ENCODE results near the gene PTGFRN. TPM values are rescaled to one million over a fixed set of nuclear protein-coding genes. Genes with fewer than 3 reads are reported as not detected.
A peak's percentile ranks its signal among the peaks of the same experiment; 100 is the strongest.

The PTGFRN gene
- total and polyA plus RNA-seq, 2 of the 13 experiments (the other 11 are each of a cell fraction or from before 2014, with no cell fraction given), result 3.3 to 11.3 TPM

DNA sequence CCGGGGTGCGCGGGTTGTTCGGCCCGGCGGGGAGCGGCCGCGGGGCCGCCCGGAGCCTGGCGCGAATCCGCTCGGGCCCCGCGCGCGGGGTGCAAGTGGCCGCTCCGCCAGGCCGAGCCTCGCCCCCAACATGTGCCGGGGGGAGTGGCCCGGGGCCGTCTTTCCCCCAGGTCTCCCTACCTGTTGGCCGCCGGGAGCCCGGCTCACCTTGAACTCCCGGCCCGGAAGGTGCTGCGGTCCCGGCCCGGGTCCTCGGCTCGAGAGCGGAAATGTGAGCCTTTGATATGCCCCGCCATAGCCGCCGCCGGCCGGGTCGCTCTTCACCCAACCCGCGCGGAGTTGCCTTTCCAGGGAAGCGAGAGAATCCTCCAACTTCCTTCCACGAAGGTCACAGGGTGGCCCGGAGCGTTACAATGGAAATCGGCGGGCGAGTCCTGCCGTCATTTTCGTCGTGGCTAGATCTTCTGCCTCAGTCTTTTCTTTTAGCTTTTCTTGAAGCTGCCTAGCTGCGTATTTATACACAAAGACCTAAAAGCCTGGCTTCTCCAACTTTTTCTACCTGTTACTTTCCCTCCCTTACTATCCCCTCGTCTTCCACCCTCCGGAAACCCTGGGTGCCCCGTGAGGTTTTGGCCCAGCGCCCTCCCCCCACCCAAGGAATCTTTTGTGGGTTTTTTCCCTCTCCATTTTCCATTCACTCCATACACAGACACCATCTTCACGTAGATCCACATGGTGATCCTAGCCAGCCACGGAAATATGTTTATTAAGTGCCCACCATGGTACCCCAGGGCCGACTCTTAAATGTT is 867 bp downstream of the PTGFRN start (continued):
- TF ChIP-seq, protein P1, sequence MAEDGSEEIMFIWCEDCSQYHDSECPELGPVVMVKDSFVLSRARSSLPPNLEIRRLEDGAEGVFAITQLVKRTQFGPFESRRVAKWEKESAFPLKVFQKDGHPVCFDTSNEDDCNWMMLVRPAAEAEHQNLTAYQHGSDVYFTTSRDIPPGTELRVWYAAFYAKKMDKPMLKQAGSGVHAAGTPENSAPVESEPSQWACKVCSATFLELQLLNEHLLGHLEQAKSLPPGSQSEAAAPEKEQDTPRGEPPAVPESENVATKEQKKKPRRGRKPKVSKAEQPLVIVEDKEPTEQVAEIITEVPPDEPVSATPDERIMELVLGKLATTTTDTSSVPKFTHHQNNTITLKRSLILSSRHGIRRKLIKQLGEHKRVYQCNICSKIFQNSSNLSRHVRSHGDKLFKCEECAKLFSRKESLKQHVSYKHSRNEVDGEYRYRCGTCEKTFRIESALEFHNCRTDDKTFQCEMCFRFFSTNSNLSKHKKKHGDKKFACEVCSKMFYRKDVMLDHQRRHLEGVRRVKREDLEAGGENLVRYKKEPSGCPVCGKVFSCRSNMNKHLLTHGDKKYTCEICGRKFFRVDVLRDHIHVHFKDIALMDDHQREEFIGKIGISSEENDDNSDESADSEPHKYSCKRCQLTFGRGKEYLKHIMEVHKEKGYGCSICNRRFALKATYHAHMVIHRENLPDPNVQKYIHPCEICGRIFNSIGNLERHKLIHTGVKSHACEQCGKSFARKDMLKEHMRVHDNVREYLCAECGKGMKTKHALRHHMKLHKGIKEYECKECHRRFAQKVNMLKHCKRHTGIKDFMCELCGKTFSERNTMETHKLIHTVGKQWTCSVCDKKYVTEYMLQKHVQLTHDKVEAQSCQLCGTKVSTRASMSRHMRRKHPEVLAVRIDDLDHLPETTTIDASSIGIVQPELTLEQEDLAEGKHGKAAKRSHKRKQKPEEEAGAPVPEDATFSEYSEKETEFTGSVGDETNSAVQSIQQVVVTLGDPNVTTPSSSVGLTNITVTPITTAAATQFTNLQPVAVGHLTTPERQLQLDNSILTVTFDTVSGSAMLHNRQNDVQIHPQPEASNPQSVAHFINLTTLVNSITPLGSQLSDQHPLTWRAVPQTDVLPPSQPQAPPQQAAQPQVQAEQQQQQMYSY (CRISPR knock-in tag; IDR thresholded peaks at IDR 0.05), result peak; percentile 28; the same call in 1 of the 2 replicates
- TF ChIP-seq ZFY (CRISPR knock-in tag; IDR thresholded peaks at IDR 0.05) (peak; percentile 16; the same call in 1 of the 2 replicates), NR2F6 (IDR thresholded peaks at IDR 0.05) (no peak), NR2F6 (CRISPR knock-in tag; IDR thresholded peaks at IDR 0.05) (peak; percentile 44; the same call in 1 of the 2 replicates), YEATS4 (CRISPR knock-in tag; IDR thresholded peaks at IDR 0.05; ENCODE audit: borderline replicate concordance) (peak; percentile 31; the same call in 1 of the 2 replicates), ATF1 (CRISPR knock-in tag; IDR thresholded peaks at IDR 0.05) (no peak), NKX3-1 (CRISPR knock-in tag; IDR thresholded peaks at IDR 0.05) (0 out of 2 replicates have a peak, but pooled peaks have one; percentile 18), ETV5 (CRISPR knock-in tag; IDR thresholded peaks at IDR 0.05; ENCODE audit: borderline replicate concordance) (peak; percentile 70; the same call in 1 of the 2 replicates), TFE3 (CRISPR knock-in tag; IDR thresholded peaks at IDR 0.05) (no peak)
- TF ChIP-seq, protein P2, sequence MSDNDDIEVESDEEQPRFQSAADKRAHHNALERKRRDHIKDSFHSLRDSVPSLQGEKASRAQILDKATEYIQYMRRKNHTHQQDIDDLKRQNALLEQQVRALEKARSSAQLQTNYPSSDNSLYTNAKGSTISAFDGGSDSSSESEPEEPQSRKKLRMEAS (IDR thresholded peaks at IDR 0.05), result 0 out of 2 replicates have a peak, but pooled peaks have one; percentile 19
- TF ChIP-seq, protein P3, sequence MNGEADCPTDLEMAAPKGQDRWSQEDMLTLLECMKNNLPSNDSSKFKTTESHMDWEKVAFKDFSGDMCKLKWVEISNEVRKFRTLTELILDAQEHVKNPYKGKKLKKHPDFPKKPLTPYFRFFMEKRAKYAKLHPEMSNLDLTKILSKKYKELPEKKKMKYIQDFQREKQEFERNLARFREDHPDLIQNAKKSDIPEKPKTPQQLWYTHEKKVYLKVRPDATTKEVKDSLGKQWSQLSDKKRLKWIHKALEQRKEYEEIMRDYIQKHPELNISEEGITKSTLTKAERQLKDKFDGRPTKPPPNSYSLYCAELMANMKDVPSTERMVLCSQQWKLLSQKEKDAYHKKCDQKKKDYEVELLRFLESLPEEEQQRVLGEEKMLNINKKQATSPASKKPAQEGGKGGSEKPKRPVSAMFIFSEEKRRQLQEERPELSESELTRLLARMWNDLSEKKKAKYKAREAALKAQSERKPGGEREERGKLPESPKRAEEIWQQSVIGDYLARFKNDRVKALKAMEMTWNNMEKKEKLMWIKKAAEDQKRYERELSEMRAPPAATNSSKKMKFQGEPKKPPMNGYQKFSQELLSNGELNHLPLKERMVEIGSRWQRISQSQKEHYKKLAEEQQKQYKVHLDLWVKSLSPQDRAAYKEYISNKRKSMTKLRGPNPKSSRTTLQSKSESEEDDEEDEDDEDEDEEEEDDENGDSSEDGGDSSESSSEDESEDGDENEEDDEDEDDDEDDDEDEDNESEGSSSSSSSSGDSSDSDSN (CRISPR knock-in tag; IDR thresholded peaks at IDR 0.05), result peak; percentile 37
- TF ChIP-seq, protein P4, sequence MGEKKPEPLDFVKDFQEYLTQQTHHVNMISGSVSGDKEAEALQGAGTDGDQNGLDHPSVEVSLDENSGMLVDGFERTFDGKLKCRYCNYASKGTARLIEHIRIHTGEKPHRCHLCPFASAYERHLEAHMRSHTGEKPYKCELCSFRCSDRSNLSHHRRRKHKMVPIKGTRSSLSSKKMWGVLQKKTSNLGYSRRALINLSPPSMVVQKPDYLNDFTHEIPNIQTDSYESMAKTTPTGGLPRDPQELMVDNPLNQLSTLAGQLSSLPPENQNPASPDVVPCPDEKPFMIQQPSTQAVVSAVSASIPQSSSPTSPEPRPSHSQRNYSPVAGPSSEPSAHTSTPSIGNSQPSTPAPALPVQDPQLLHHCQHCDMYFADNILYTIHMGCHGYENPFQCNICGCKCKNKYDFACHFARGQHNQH (CRISPR knock-in tag; IDR thresholded peaks at IDR 0.05), result peak; percentile 56; the same call in 1 of the 2 replicates
- TF ChIP-seq, protein P5, sequence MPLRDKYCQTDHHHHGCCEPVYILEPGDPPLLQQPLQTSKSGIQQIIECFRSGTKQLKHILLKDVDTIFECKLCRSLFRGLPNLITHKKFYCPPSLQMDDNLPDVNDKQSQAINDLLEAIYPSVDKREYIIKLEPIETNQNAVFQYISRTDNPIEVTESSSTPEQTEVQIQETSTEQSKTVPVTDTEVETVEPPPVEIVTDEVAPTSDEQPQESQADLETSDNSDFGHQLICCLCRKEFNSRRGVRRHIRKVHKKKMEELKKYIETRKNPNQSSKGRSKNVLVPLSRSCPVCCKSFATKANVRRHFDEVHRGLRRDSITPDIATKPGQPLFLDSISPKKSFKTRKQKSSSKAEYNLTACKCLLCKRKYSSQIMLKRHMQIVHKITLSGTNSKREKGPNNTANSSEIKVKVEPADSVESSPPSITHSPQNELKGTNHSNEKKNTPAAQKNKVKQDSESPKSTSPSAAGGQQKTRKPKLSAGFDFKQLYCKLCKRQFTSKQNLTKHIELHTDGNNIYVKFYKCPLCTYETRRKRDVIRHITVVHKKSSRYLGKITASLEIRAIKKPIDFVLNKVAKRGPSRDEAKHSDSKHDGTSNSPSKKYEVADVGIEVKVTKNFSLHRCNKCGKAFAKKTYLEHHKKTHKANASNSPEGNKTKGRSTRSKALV (CRISPR knock-in tag; IDR thresholded peaks at IDR 0.05), result 0 out of 2 replicates have a peak, but pooled peaks have one; percentile 44

Measured in HepG2 (cell line).